HG02623 (cell line): Measurements from ENCODE around the gene RXRG.

Experiments used
- ATAC-seq: cut with Tn5 transposase; IDR thresholded peaks from one replicate; pipeline ENCODE4 v1.9.1; 2021; ENCODE audit warnings: moderate library complexity; ENCODE audit not compliant: unreplicated experiment

The RXRG gene

GRCh38 chr1:165371588-165372225 is 73.2 kb downstream of the RXRG start:
- ATAC-seq = no peak

GRCh38 chr1:165369255-165369848 is 75.6 kb downstream of the RXRG start:
- no peak for ATAC-seq

DNA sequence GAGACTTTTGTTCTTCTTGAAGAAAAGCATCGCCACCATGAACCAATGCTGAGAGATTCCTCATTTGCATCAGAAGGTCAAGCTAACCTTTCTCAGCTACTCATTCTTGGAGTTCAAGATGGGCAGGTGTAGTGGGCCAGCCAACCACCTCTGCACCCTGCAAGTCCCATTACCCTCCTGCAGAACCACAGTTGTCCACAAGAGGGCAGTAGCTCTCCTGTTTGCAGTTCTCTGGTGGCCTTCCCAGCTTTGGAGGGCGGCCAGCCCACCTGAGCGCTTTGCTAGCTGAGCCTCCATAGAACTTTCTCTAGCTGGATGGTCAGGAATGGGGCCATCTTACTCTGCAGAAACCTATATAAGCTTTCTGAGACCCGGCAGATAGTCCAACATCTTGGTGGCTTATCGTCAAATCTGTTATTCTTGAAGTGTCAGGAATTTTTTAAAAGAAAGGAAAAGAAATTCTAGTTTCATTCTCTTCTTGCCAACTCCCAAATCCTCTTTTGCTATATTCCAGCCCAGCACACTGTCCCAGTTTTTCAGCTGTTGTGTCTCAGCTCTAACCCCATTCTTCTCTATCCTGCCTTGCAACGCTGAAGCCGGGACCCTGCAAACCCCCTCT is 77.4 kb downstream of the RXRG start:
- peak; percentile 57 for ATAC-seq

GRCh38 chr1:165365341-165365740 is 79.6 kb downstream of the RXRG start:
- ATAC-seq = no peak

- ATAC-seq = no peak
Measured at GRCh38 chr1:165364568-165365133, 80.3 kb downstream of the RXRG start.

GRCh38 chr1:165356876-165357275 is 88.0 kb downstream of the RXRG start:
- no peak for ATAC-seq

DNA sequence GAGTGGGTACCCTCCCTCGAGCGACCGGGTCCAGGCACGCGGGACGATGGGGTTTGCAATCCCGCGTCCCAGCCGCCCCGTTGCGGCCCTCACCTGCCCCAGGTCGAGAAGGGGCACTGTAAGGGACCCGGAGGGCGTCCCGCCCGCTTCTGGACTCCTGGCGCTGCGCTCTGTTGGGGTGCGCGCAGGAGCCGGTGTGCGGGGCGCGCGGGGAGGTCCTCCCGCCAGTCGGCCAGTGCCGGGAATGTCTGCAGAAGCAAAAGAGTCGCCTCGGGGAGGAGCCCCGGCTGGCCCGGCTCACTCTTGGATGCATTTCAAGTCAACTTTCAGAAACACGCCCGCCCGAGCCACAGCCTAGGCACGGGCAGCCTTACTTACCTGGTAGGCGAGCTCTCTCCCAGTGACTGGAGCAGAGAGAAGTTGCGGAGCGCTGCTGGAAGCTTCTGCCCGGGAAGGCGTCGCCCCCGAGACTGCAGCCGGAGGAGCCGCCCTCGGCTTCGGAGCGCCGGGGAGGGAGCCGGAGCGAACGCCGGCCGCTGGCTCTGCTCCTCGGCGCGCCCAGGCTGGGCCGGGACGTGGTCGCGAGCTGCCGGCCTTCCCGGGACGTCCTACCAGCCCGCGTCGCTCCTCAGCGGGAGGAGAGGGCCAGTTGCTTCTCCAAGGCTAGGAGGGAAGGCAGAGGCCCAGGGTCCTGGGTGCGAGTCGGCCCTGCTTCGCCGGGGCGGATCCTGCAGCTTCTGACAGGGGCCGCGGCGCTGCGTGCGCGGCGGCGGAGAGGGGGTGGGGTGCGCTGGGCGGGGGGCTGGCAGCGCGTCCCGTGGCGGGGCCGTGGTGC is 88.7 kb downstream of the RXRG start, which contains the start of gene LMX1A:
Gene LMX1A, minus strand, starts transcription at position 739 of the 835 bp plus-strand sequence. CDS start 1,156 bp downstream, outside the sequence.
- no peak for ATAC-seq

- no peak for ATAC-seq
Measured at GRCh38 chr1:165355139-165355976, 89.6 kb downstream of the RXRG start.

DNA sequence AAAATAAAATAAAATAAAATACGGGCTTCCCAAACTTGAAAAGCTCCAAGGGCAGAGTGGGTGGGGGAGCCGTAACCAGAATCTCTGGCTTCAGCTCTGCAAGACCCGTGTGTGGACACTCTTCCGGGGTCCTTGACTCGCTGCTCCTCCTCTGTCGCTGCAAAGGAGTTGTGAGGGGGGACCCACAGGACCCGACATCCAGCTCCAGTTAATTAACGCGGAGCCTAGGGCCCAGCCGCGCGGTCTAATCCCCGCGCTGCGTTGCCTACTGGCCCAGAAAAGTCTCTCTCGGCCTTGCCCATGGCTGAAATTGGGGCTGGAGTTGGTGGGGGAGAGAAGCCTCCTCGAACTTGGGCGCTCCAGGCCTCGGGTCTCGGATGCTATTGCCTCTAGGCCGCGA is 90.2 kb downstream of the RXRG start:
- ATAC-seq = no peak

DNA sequence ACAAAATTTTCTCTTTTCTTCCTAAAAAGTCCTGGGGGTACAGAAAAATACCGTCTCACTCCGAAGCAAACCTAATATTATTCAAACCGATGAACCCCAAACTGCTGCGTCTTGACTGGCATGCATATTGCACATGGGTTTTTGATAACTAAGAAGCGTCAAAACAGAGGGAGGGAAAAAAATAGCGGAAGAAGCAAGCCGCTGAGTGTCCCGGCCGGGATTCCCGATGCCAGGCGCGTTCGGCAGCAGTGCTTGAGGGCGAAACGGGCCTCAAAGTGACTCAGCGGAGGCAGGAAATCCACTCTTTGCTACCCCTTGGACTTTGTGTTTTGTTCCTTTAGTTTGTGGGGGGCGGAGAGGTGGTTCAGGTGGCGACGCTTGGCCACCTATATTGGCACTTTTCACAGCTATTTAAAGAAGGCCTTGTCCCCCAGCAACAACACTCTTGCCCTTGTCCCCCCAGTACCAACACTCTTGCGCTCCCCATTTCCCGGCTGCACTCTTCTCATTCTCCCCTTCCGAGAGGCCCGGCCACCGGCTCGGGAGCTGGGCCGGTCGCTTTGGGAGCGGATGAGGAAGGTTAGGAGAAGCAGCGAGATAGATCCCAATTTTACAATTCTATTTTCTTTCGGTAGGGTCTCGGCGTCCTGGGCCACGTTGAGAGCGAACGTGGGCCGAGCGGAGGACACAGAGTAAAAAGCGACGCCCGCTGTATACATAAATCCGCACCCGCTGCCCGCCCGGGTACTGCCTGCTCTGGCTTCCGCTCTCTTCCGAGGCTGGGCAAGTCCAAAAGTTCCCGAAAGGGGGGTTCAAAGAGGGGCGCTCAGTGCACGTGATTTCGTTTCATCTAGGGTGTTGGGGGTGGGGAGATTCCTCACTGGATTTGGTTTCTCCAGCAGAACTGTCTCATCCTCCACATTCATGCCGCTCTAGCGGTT is 90.9 kb downstream of the RXRG start:
- no peak for ATAC-seq

GRCh38 chr1:165352442-165353293 is 92.3 kb downstream of the RXRG start:
- no peak for ATAC-seq

- ATAC-seq = no peak
Measured at GRCh38 chr1:165351863-165352441, 93.0 kb downstream of the RXRG start.
